DMS53 (cell line): ENCODE measurements around the gene P2RY14.
"Not testable (repeated sequence)": the region's sequence is repeated elsewhere in the genome, so short reads cannot be mapped to it uniquely, and the experiment has no call there.

Experiments used
- DNase-seq: peaks from one replicate; lab custom pipeline; 2025; lab: John Stamatoyannopoulos, UW

Gene P2RY14

GRCh38 chr3:151262871-151263525, 15.3 kb downstream of the P2RY14 start:
- no peak for DNase-seq

- DNase-seq, result no peak
These were observed 18.7 kb downstream of the P2RY14 start for GRCh38 chr3:151259664-151260063.

GRCh38 chr3:151256749-151257148, 21.6 kb downstream of the P2RY14 start:
- DNase-seq, result no peak

- DNase-seq, result peak; percentile 3
These were observed 29.5 kb downstream of the P2RY14 start for GRCh38 chr3:151248772-151249337.

- peak; percentile 56 for DNase-seq
These were observed 36.3 kb downstream of the P2RY14 start for GRCh38 chr3:151242006-151242405.

GRCh38 chr3:151236736-151237135, 41.6 kb downstream of the P2RY14 start:
- no peak for DNase-seq

GRCh38 chr3:151236316-151236715, 42.0 kb downstream of the P2RY14 start:
- no peak for DNase-seq

GRCh38 chr3:151234825-151235224, 43.5 kb downstream of the P2RY14 start:
- no peak for DNase-seq

GRCh38 chr3:151232991-151233390, 45.4 kb downstream of the P2RY14 start:
- DNase-seq, result no peak

GRCh38 chr3:151232403-151232802, 45.9 kb downstream of the P2RY14 start:
- not testable (repeated sequence) for DNase-seq

- no peak for DNase-seq
These were observed 47.7 kb downstream of the P2RY14 start for GRCh38 chr3:151230646-151231045.

- no peak for DNase-seq
These were observed 49.7 kb downstream of the P2RY14 start for GRCh38 chr3:151228666-151229040.

GRCh38 chr3:151227807-151228665, 50.3 kb downstream of the P2RY14 start:
- peak; percentile 67 for DNase-seq

GRCh38 chr3:151227266-151227806, 51.0 kb downstream of the P2RY14 start:
- peak; percentile 9 for DNase-seq

- no peak for DNase-seq
These were observed 51.5 kb downstream of the P2RY14 start for GRCh38 chr3:151226825-151227224.

GRCh38 chr3:151226088-151226563, 52.2 kb downstream of the P2RY14 start:
- DNase-seq, result peak; percentile 29

GRCh38 chr3:151225040-151225975, 53.0 kb downstream of the P2RY14 start:
- DNase-seq, result no peak

- DNase-seq, result no peak
These were observed 54.0 kb downstream of the P2RY14 start for GRCh38 chr3:151224268-151224866.

- no peak for DNase-seq
These were observed 59.3 kb downstream of the P2RY14 start for GRCh38 chr3:151219056-151219455.

GRCh38 chr3:151218136-151218535, 60.2 kb downstream of the P2RY14 start:
- no peak for DNase-seq
